Adrenal gland (tissue), 5 donors: ENCODE results near the gene RAMAC.

Source experiments
- CTCF ChIP-seq, 6 experiments: fragments of 450-650 bp in 4 of 6; fragments of 200-600 bp in 2 of 6; sonication (generic) in 1 of 6; IDR thresholded peaks; 1 replicate in 5 of 6; 2 replicates in 1 of 6; pipeline versions ENCODE4 v1.5.1 to v1.8.0; 2016 to 2021; ENCODE audit warnings: antibody characterized with exemption in 6 of 6, mild to moderate bottlenecking in 2 of 6, moderate library complexity in 1 of 6
- POLR2A ChIP-seq, 2 donors: fragments of 450-650 bp; IDR thresholded peaks; one replicate each; pipeline ENCODE4 v1.6.1; 2017; ENCODE audit warnings: antibody characterized with exemption in 2 of 2, mild to moderate bottlenecking in 2 of 2, moderate library complexity in 1 of 2
- donor health status: DM: no; HTN: no; CAD: no.

GRCh38 chr15:82999426-82999825 is 13.4 kb downstream of the RAMAC start:
- no peak for TF ChIP-seq CTCF (IDR thresholded peaks at IDR 0.05)
- TF ChIP-seq POLR2A (IDR thresholded peaks at IDR 0.05), result no peak
